Loucy (cell line): ENCODE measurements around the gene AGPAT1.

Source experiments
- H2AFZ ChIP-seq: fragments of 200-600 bp; sonication (generic); 2 replicates; pipeline ENCODE4 v1.6.0; 2016; ENCODE audit warnings: antibody characterized with exemption, mild to moderate bottlenecking, low read length, moderate library complexity
- H3F3A ChIP-seq: fragments of 200-600 bp; 2 replicates; pipeline ENCODE4 v1.6.0; 2016; ENCODE audit warnings: antibody characterized with exemption, low read depth, mild to moderate bottlenecking
- H3K27me3 ChIP-seq: fragments of 200-600 bp; sonication (generic); 2 replicates; pipeline ENCODE4 v1.6.1; 2014; ENCODE audit warnings: low read length, mild to moderate bottlenecking; ENCODE audit not compliant: insufficient read depth, poor library complexity, severe bottlenecking
- H3K36me3 ChIP-seq: fragments of 200-600 bp; sonication (generic); 2 replicates; pipeline ENCODE4 v1.6.1; 2016; ENCODE audit warnings: low read length; ENCODE audit not compliant: insufficient read depth
- H3K4me1 ChIP-seq: fragments of 200-600 bp; sonication (generic); 2 replicates; pipeline ENCODE4 v1.5.1; 2014; ENCODE audit warnings: low read length, mild to moderate bottlenecking; ENCODE audit not compliant: insufficient read depth, poor library complexity, severe bottlenecking
- H3K4me2 ChIP-seq: fragments of 200-600 bp; sonication (generic); 2 replicates; pipeline ENCODE4 v1.6.0; 2014; ENCODE audit warnings: antibody characterized with exemption, low read length, low read depth, mild to moderate bottlenecking; ENCODE audit not compliant: poor library complexity, severe bottlenecking
- H3K4me3 ChIP-seq: fragments of 200-600 bp; sonication (generic); 2 replicates; pipeline ENCODE4 v1.5.1; 2014; ENCODE audit warnings: low read length, mild to moderate bottlenecking, mixed read lengths; ENCODE audit not compliant: poor library complexity, severe bottlenecking
- H3K79me2 ChIP-seq: fragments of 200-600 bp; sonication (generic); 2 replicates; pipeline ENCODE4 v1.6.1; 2014; ENCODE audit warnings: low read length; ENCODE audit not compliant: insufficient read depth
- H3K9ac ChIP-seq: fragments of 200-600 bp; sonication (generic); 2 replicates; pipeline ENCODE4 v1.6.0; 2014; ENCODE audit warnings: mild to moderate bottlenecking, low read depth, low read length, moderate library complexity; ENCODE audit not compliant: poor library complexity, severe bottlenecking
- H3K9me2 ChIP-seq: fragments of 200-600 bp; sonication (generic); replicated peaks from 2 replicates; pipeline ENCODE4 v1.6.1; 2016; ENCODE audit warnings: low read depth, low read length, mixed read lengths
- H3K9me3 ChIP-seq: fragments of 200-600 bp; sonication (generic); 2 replicates; pipeline ENCODE4 v1.6.1; 2014; ENCODE audit warnings: mild to moderate bottlenecking, antibody characterized with exemption, low read length, low read depth; ENCODE audit not compliant: insufficient read depth
- H4K20me1 ChIP-seq: fragments of 200-600 bp; sonication (generic); 2 replicates; pipeline ENCODE4 v1.6.0; 2014; ENCODE audit warnings: antibody characterized with exemption, low read length, mild to moderate bottlenecking; ENCODE audit not compliant: insufficient read depth, poor library complexity, severe bottlenecking
- CTCF ChIP-seq: fragments of 200-600 bp; sonication (generic); conservative IDR thresholded peaks from 2 replicates; pipeline ENCODE4 v1.5.1; 2014; ENCODE audit warnings: mild to moderate bottlenecking, antibody characterized with exemption, low read length
- EZH2phosphoT487 ChIP-seq: fragments of 200-600 bp; IDR thresholded peaks from 2 replicates; pipeline ENCODE4 v1.6.1; 2018; ENCODE audit warnings: antibody characterized with exemption, mild to moderate bottlenecking, moderate library complexity, borderline replicate concordance

The AGPAT1 gene

GRCh38 chr6:32183483-32184083, 7.7 kb upstream of the AGPAT1 start:
- H3K27me3 ChIP-seq: no peaks in the 10 kb centered on the region
- H3K4me1 ChIP-seq: peaks cover 14% of the 10 kb centered on the region
- TF ChIP-seq CTCF (no peak), EZH2phosphoT487 (no peak)
- H3K9me3 ChIP-seq: no peaks in the 10 kb centered on the region
- H3K9ac ChIP-seq: no peak overlapping the region
- no peaks in the 10 kb centered on the region for H3F3A ChIP-seq
- peaks cover 5% of the 10 kb centered on the region for H4K20me1 ChIP-seq
- H3K9me2 ChIP-seq: no peaks in the 10 kb centered on the region
- H3K4me2 ChIP-seq: no peak overlapping the region
- peaks cover 28% of the 10 kb centered on the region; the same call in 1 of the 2 replicates for H3K36me3 ChIP-seq
- no peak overlapping the region for H3K4me3 ChIP-seq
- H3K79me2 ChIP-seq: peaks cover 51% of the 10 kb centered on the region
- no peak overlapping the region for H2AFZ ChIP-seq

- peaks cover 28% of the 10 kb centered on the region; the same call in 1 of the 2 replicates for H3K36me3 ChIP-seq
- no peaks in the 10 kb centered on the region for H3K27me3 ChIP-seq
- peaks cover 47% of the 10 kb centered on the region for H3K79me2 ChIP-seq
- H2AFZ ChIP-seq: no peak overlapping the region
- H3K9me2 ChIP-seq: no peaks in the 10 kb centered on the region
- H4K20me1 ChIP-seq: peaks cover 5% of the 10 kb centered on the region
- no peak overlapping the region for H3K9ac ChIP-seq
- no peak overlapping the region for H3K4me3 ChIP-seq
- no peak for TF ChIP-seq CTCF
- no peak for TF ChIP-seq EZH2phosphoT487
- no peak overlapping the region for H3K4me2 ChIP-seq
- H3K4me1 ChIP-seq: peaks cover 12% of the 10 kb centered on the region
- H3K9me3 ChIP-seq: no peaks in the 10 kb centered on the region
- H3F3A ChIP-seq: no peaks in the 10 kb centered on the region
These were observed 7.1 kb upstream of the AGPAT1 start for GRCh38 chr6:32183030-32183429.

- H3K4me1 ChIP-seq: peaks cover 12% of the 10 kb centered on the region
- TF ChIP-seq EZH2phosphoT487: no peak
- no peak for TF ChIP-seq CTCF
- peaks cover 3% of the 10 kb centered on the region for H4K20me1 ChIP-seq
- H3F3A ChIP-seq: peaks cover under 1% of the 10 kb centered on the region; the same call in 1 of the 2 replicates
- H3K9ac ChIP-seq: no peak overlapping the region
- no peaks in the 10 kb centered on the region for H3K9me3 ChIP-seq
- H3K4me3 ChIP-seq: no peak overlapping the region
- H3K9me2 ChIP-seq: no peaks in the 10 kb centered on the region
- peaks cover 42% of the 10 kb centered on the region for H3K79me2 ChIP-seq
- peaks cover 26% of the 10 kb centered on the region; the same call in 1 of the 2 replicates for H3K36me3 ChIP-seq
- H3K4me2 ChIP-seq: no peak overlapping the region
- H3K27me3 ChIP-seq: no peaks in the 10 kb centered on the region
- H2AFZ ChIP-seq: no peak overlapping the region
These were observed 6.7 kb upstream of the AGPAT1 start for GRCh38 chr6:32182555-32182981.
